Measurements from ENCODE around the gene CLDN7.

The CLDN7 gene

GRCh38 chr17:7218166-7218565, 44.1 kb downstream of the CLDN7 start:
- no peak for DNase-seq

- DNase-seq, result peak; percentile 13 to 66 (median 49)
Measured at GRCh38 chr17:7217113-7217987, 44.9 kb downstream of the CLDN7 start.

GRCh38 chr17:7216242-7217112, 45.8 kb downstream of the CLDN7 start:
- no peak for DNase-seq

GRCh38 chr17:7215652-7216180, 46.6 kb downstream of the CLDN7 start:
- DNase-seq, result peak in 1 of 3 experiments; percentile 13

- no peak for DNase-seq
Measured at GRCh38 chr17:7215136-7215638, 47.1 kb downstream of the CLDN7 start.

- peak; percentile 96 to 99 (median 97) for DNase-seq
Measured at GRCh38 chr17:7214300-7215135, 47.8 kb downstream of the CLDN7 start.

- peak; percentile 84 to 98 (median 95) for DNase-seq
Measured at GRCh38 chr17:7213895-7214299, 48.4 kb downstream of the CLDN7 start.

- no peak for DNase-seq
Measured at GRCh38 chr17:7211491-7212273, 50.6 kb downstream of the CLDN7 start.
